Measurements from ENCODE around the gene PCBP3. TPM values are rescaled to one million over a fixed set of nuclear protein-coding genes. Genes with fewer than 3 reads are reported as not detected.

The PCBP3 gene
- total and polyA plus RNA-seq, 4 donors, result 0.36 to 1.6 (median 0.42) TPM

DNA sequence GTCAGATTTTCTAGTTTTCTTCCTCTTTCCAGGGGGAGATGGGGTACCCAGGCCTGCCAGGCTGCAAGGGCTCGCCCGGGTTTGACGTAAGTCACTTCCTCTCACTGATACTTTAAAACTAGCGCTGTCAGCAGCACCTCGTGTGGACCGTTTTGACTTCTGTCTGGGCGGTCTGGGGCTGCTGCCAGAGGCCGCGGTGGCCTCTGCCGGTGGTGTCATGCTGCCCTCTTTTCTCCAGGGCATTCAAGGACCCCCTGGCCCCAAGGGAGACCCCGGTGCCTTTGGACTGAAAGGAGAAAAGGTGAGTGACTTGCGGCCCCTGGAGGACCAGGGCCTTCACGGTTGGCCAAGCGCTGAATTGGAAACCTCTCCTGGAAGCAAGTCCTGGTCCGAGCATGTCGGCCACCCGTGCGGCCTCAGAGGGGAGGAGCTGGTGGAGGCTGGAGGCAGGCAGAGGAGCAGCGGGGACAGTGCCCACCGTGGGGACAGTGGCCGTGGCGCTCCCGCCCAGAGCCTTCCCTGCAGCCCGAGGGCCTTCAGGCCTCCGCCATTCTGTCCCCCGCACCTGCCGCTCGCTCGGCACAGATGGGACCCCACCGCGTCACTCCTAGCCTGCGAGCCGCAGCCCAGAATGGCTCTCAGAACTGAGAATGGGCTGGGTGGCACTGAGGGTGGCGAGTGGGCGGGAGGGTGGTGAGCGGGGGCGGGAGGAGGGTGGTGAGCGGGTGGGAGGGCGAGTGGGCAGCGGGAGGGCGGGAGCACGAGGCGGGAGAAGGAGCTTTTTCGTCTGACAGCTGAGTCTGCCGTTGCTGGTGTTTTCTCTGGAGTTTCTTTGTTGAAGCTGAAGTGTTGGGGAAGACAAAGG lies 347.4 kb downstream of the PCBP3 start:
- TF ChIP-seq GABPA (IDR thresholded peaks at IDR 0.05 in 1 of 2, conservative IDR thresholded peaks at IDR 0.05 in 1 of 2) (no peak), HNF4A (conservative IDR thresholded peaks at IDR 0.05) (no peak), FOXA1 (IDR thresholded peaks at IDR 0.05) (no peak), TAF1 (conservative IDR thresholded peaks at IDR 0.05) (no peak), ATF3 (IDR thresholded peaks at IDR 0.05) (no peak), RXRA (IDR thresholded peaks at IDR 0.05) (no peak), CTCF (IDR thresholded peaks at IDR 0.05; ENCODE audit: low read depth, low read length, missing input control) (no peak), JUND (IDR thresholded peaks at IDR 0.05) (no peak), YY1 (IDR thresholded peaks at IDR 0.05) (no peak), FOXA2 (IDR thresholded peaks at IDR 0.05) (no peak), EGR1 (IDR thresholded peaks at IDR 0.05; ENCODE audit: low read depth in 2 of 2) (no peak), RAD21 (IDR thresholded peaks at IDR 0.05) (no peak)
- TF ChIP-seq, protein P1, sequence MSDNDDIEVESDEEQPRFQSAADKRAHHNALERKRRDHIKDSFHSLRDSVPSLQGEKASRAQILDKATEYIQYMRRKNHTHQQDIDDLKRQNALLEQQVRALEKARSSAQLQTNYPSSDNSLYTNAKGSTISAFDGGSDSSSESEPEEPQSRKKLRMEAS (IDR thresholded peaks at IDR 0.05), result no peak
- TF ChIP-seq, protein P2, sequence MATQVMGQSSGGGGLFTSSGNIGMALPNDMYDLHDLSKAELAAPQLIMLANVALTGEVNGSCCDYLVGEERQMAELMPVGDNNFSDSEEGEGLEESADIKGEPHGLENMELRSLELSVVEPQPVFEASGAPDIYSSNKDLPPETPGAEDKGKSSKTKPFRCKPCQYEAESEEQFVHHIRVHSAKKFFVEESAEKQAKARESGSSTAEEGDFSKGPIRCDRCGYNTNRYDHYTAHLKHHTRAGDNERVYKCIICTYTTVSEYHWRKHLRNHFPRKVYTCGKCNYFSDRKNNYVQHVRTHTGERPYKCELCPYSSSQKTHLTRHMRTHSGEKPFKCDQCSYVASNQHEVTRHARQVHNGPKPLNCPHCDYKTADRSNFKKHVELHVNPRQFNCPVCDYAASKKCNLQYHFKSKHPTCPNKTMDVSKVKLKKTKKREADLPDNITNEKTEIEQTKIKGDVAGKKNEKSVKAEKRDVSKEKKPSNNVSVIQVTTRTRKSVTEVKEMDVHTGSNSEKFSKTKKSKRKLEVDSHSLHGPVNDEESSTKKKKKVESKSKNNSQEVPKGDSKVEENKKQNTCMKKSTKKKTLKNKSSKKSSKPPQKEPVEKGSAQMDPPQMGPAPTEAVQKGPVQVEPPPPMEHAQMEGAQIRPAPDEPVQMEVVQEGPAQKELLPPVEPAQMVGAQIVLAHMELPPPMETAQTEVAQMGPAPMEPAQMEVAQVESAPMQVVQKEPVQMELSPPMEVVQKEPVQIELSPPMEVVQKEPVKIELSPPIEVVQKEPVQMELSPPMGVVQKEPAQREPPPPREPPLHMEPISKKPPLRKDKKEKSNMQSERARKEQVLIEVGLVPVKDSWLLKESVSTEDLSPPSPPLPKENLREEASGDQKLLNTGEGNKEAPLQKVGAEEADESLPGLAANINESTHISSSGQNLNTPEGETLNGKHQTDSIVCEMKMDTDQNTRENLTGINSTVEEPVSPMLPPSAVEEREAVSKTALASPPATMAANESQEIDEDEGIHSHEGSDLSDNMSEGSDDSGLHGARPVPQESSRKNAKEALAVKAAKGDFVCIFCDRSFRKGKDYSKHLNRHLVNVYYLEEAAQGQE (IDR thresholded peaks at IDR 0.05), result no peak
- TF ChIP-seq, protein P3, sequence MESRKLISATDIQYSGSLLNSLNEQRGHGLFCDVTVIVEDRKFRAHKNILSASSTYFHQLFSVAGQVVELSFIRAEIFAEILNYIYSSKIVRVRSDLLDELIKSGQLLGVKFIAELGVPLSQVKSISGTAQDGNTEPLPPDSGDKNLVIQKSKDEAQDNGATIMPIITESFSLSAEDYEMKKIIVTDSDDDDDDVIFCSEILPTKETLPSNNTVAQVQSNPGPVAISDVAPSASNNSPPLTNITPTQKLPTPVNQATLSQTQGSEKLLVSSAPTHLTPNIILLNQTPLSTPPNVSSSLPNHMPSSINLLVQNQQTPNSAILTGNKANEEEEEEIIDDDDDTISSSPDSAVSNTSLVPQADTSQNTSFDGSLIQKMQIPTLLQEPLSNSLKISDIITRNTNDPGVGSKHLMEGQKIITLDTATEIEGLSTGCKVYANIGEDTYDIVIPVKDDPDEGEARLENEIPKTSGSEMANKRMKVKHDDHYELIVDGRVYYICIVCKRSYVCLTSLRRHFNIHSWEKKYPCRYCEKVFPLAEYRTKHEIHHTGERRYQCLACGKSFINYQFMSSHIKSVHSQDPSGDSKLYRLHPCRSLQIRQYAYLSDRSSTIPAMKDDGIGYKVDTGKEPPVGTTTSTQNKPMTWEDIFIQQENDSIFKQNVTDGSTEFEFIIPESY (IDR thresholded peaks at IDR 0.05), result no peak
- no peaks in the 10 kb centered on the region for H3K9me3 ChIP-seq (ENCODE audit: control insufficient read depth in 4 of 4, low read length in 3 of 4)
- H3K27me3 ChIP-seq (ENCODE audit: control insufficient read depth in 4 of 4, insufficient read depth in 4 of 4, low read length in 3 of 4), result no peaks in the 10 kb centered on the region
- 92% methylated on average over 45 of the region's 45 CpGs for WGBS
- peaks cover 0 to 12% (median 4%) of the 10 kb centered on the region in 4 donors for H3K36me3 ChIP-seq (ENCODE audit: control insufficient read depth in 4 of 4, insufficient read depth in 3 of 4, low read depth in 1 of 4, low read length in 3 of 4)
- no peak overlapping the region for H3K9ac ChIP-seq (ENCODE audit: low read depth in 1 of 2, low read length in 2 of 2)
- no peak overlapping the region for H3K4me3 ChIP-seq (ENCODE audit: low read depth in 1 of 3, low read length in 3 of 3)
- H3K4me1 ChIP-seq (ENCODE audit: control insufficient read depth in 4 of 4, insufficient read depth in 4 of 4, low read length in 3 of 4), result peaks cover 0 to 3% (median 0%) of the 10 kb centered on the region in 4 donors
- no peak overlapping the region for H3K27ac ChIP-seq (ENCODE audit: low read depth in 1 of 2, low read length in 2 of 2)
- no peak for DNase-seq (ENCODE audit: low spot score)
